COLO668 (cell line): ENCODE results near the gene APOBEC3C.
"Not testable (repeated sequence)": the region's sequence is repeated elsewhere in the genome, so short reads cannot be mapped to it uniquely, and the experiment has no call there.

ENCODE experiments used
- DNase-seq: peaks from one replicate; lab custom pipeline; 2025; ENCODE audit not compliant: unreplicated experiment; lab: John Stamatoyannopoulos, UW

Gene APOBEC3C

GRCh38 chr22:39055658-39056057, 41.6 kb downstream of the APOBEC3C start:
- no peak for DNase-seq

- not testable (repeated sequence) for DNase-seq
Measured at GRCh38 chr22:39061290-39061689, 47.2 kb downstream of the APOBEC3C start.

GRCh38 chr22:39061951-39062350, 47.9 kb downstream of the APOBEC3C start:
- DNase-seq: not testable (repeated sequence)

GRCh38 chr22:39063904-39064303, 49.8 kb downstream of the APOBEC3C start:
- not testable (repeated sequence) for DNase-seq

DNA sequence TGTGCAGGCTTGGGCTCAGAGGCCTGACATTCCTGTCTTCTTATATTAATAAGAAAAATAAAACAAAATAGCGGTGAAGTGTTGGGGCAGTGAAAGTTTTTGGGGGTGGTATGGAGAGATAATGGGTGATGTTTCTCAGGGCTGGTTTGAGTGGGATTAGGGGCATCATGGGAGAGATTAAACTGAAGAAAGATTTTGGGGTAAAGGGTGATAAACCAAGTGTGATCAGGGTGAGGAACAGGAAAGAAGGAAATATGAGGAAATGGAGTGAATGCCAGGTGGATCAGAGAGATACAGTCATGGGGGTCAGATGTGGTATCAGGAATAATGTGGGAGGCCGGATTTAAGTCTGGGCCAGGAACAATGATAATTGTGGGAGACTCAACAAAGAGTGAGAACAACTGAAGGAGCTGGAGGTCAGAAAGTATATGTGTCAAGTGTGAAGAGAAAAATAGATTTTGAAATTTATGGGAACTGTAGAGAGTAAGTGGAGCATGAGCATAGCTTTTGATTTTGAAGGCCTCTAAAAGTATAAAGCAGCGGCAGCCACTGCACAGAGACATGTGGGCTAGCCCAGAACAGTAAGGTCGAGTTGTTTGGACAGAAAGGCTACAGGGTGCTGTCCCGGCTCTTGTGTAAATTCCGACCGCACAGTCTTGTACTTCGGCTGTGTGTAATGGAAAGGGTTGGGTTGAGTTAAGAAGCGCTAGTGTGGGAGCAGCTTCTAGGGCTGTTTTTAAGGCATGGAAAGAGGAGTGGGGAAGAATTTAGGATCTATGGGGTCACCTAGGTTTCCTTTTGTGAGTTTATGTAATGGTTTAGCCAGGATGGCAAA, 52.6 kb downstream of the APOBEC3C start:
- DNase-seq: not testable (repeated sequence)

GRCh38 chr22:39068033-39068785, 54.2 kb downstream of the APOBEC3C start:
- no peak for DNase-seq
